Measurements from ENCODE around the gene MFSD12. TPM values are rescaled to one million over a fixed set of nuclear protein-coding genes. Genes with fewer than 3 reads are reported as not detected.

The MFSD12 gene
- total and polyA plus RNA-seq, 2 of the 8 experiments (the other 6 are each of a cell fraction or from before 2014, with no cell fraction given) = 59.6 to 71.3 TPM

DNA sequence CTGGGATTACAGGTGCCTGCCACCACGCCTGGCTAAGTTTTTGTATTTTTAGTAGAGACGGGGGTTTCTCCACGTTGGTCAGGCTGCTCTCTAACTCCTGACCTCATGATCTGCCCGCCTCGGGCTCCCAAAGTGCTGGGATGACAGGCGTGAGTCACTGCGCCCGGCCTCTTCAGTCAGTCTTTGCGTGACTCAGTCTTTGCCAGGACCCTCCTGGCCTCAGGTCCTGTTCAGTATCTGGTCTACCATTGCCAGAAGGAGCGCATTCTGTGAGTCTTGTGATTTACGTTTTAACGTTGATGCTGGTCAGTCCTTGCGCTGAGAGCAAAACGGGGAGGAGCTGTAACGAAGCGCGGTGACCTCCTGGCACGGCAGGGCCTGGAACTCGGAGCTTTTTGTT is 7.8 kb upstream of the MFSD12 start:
- H4K8ac ChIP-seq (ENCODE audit: extremely low read depth, insufficient read depth, low read length) = no peak overlapping the region
- no peak overlapping the region for H2AFZ ChIP-seq (ENCODE audit: low read length)
- H3K4me3 ChIP-seq (ENCODE audit: extremely low read depth in 1 of 4, insufficient read depth in 2 of 4, low read depth in 3 of 4, low read length in 4 of 4) = no peak overlapping the region
- H3K27ac ChIP-seq (ENCODE audit: low read depth, low read length) = no peak overlapping the region
- H2AK5ac ChIP-seq (ENCODE audit: low read depth, low read length) = no peak overlapping the region
- H2BK15ac ChIP-seq (ENCODE audit: low read length) = no peak overlapping the region
- no peaks in the 10 kb centered on the region for H3K4me1 ChIP-seq (replicated peaks in 1 of 4; ENCODE audit: control insufficient read depth in 3 of 4, insufficient read depth in 4 of 4, low read length in 3 of 4)
- no peak overlapping the region for H4K5ac ChIP-seq (ENCODE audit: insufficient read length, low read depth, low read length)
- H2BK120ac ChIP-seq (replicated peaks; ENCODE audit: low read depth, low read length) = no peak overlapping the region
- no peak overlapping the region for H2BK12ac ChIP-seq (ENCODE audit: low read depth, low read length)
- POLR2A ChIA-PET (ENCODE audit: partially characterized antibody) = interaction anchor here (0.7 kb wide), 1 partner anchor 17 kb away, joined by 4 read pairs; no protein-coding TSS in a partner anchor
- 92% methylated on average over 19 of the region's 19 CpGs; no CpG with 5 or more reads in 1 of the 2 experiments for WGBS, 2 experiments (ENCODE audit: extremely low coverage in 1 of 2, insufficient coverage in 1 of 2, insufficient read length in 1 of 2, insufficient replicate concordance in 2 of 2, low coverage in 1 of 2, low lambda C conversion rate in 2 of 2, missing lambda C conversion rate in 1 of 2)
- no peak overlapping the region for H4K91ac ChIP-seq (replicated peaks; ENCODE audit: insufficient read length, low read length)
- no peak overlapping the region for H3K9ac ChIP-seq (replicated peaks in 1 of 4; ENCODE audit: extremely low read depth in 1 of 4, low read depth in 3 of 4, low read length in 3 of 4)
- no peaks in the 10 kb centered on the region for H4K20me1 ChIP-seq (replicated peaks in 1 of 2; ENCODE audit: control insufficient read depth in 1 of 2, insufficient read depth in 2 of 2, low read length in 2 of 2)
- H3K4me2 ChIP-seq (ENCODE audit: insufficient read depth in 1 of 2, low read depth in 2 of 2, low read length in 2 of 2) = no peak overlapping the region
- H3K23me2 ChIP-seq (ENCODE audit: low read depth, low read length) = no peaks in the 10 kb centered on the region
- no peak overlapping the region for H3K23ac ChIP-seq (ENCODE audit: insufficient read length)
- no peak overlapping the region for H2BK20ac ChIP-seq (ENCODE audit: low read length)
- no peak overlapping the region for H3K18ac ChIP-seq (ENCODE audit: extremely low read depth, low read length)
- H3K27me3 ChIP-seq (replicated peaks in 1 of 4; ENCODE audit: control insufficient read depth in 3 of 4, extremely low read depth in 1 of 4, insufficient read depth in 3 of 4, low read length in 3 of 4) = peaks cover 0 to 7% (median 0%) of the 10 kb centered on the region in 4 experiments; a peak in 1 of 7 replicates
- H3K56ac ChIP-seq (replicated peaks; ENCODE audit: insufficient read length, low read depth, low read length) = no peak overlapping the region
- FAIRE-seq (no peak), DNase-seq (ENCODE audit: low read depth in 1 of 2, low spot score in 2 of 2) (no peak)
- H3K14ac ChIP-seq (ENCODE audit: insufficient read length) = no peak overlapping the region
- H3K79me1 ChIP-seq (ENCODE audit: low read depth, low read length) = no peaks in the 10 kb centered on the region
- no peak overlapping the region for H2BK5ac ChIP-seq (ENCODE audit: low read depth, low read length)
- no peaks in the 10 kb centered on the region for H3K79me2 ChIP-seq (ENCODE audit: control insufficient read depth in 1 of 2, insufficient read depth in 2 of 2, low read length in 2 of 2)
- no peak overlapping the region for H3K4ac ChIP-seq (replicated peaks; ENCODE audit: insufficient read length, low read depth, low read length)
- H3K9me3 ChIP-seq (ENCODE audit: insufficient read depth in 2 of 2, low read depth in 1 of 2, low read length in 1 of 2) = no peaks in the 10 kb centered on the region
- CTCF ChIA-PET (ENCODE audit: partially characterized antibody) = interaction anchor here (0.8 to 1.8 kb wide), 4 partner anchors 10 to 48 kb away, joined by 3 to 8 read pairs (median 4); no protein-coding TSS in a partner anchor
- H3K36me3 ChIP-seq (ENCODE audit: control insufficient read depth in 2 of 4, insufficient read depth in 4 of 4, low read length in 3 of 4) = no peaks in the 10 kb centered on the region
- no peak for TF ChIP-seq CREB1 (IDR thresholded peaks at IDR 0.05)
- TF ChIP-seq CBX5 (IDR thresholded peaks at IDR 0.05; ENCODE audit: low read depth, low read length) = no peak
- TF ChIP-seq SIRT6 (IDR thresholded peaks at IDR 0.05; ENCODE audit: low read length) = no peak
- TF ChIP-seq, protein P1, sequence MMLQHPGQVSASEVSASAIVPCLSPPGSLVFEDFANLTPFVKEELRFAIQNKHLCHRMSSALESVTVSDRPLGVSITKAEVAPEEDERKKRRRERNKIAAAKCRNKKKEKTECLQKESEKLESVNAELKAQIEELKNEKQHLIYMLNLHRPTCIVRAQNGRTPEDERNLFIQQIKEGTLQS (IDR thresholded peaks at IDR 0.05; ENCODE audit: insufficient read depth, low read depth, low read length) = no peak
- TF ChIP-seq TBP (IDR thresholded peaks at IDR 0.05; ENCODE audit: low read depth, low read length) = no peak
- TF ChIP-seq POLR2AphosphoS5 (IDR thresholded peaks at IDR 0.05; ENCODE audit: low read depth, low read length) = no peak
- no peak for TF ChIP-seq POU5F1 (IDR thresholded peaks at IDR 0.05; ENCODE audit: low read depth, low read length)
- TF ChIP-seq, protein P2, sequence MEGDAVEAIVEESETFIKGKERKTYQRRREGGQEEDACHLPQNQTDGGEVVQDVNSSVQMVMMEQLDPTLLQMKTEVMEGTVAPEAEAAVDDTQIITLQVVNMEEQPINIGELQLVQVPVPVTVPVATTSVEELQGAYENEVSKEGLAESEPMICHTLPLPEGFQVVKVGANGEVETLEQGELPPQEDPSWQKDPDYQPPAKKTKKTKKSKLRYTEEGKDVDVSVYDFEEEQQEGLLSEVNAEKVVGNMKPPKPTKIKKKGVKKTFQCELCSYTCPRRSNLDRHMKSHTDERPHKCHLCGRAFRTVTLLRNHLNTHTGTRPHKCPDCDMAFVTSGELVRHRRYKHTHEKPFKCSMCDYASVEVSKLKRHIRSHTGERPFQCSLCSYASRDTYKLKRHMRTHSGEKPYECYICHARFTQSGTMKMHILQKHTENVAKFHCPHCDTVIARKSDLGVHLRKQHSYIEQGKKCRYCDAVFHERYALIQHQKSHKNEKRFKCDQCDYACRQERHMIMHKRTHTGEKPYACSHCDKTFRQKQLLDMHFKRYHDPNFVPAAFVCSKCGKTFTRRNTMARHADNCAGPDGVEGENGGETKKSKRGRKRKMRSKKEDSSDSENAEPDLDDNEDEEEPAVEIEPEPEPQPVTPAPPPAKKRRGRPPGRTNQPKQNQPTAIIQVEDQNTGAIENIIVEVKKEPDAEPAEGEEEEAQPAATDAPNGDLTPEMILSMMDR (IDR thresholded peaks at IDR 0.05; ENCODE audit: control extremely low read depth in 1 of 3, insufficient read depth in 1 of 3, low read depth in 1 of 3, low read length in 3 of 3) = no peak
- TF ChIP-seq MAFK (IDR thresholded peaks at IDR 0.05; ENCODE audit: low read depth, low read length) = no peak
- TF ChIP-seq BCL11A (IDR thresholded peaks at IDR 0.05; ENCODE audit: low read depth in 2 of 2, low read length in 2 of 2) = no peak
- no peak for TF ChIP-seq YY1 (IDR thresholded peaks at IDR 0.05; ENCODE audit: low read depth, low read length)
- TF ChIP-seq TEAD4 (IDR thresholded peaks at IDR 0.05; ENCODE audit: low read depth, low read length) = no peak
- no peak for TF ChIP-seq JUND (IDR thresholded peaks at IDR 0.05; ENCODE audit: low read length)

All from H1 (cell line).